ENCODE data around the gene MRAP.

MRAP gene

GRCh38 chr21:32353002-32353711 lies 54.5 kb downstream of the MRAP start:
- TF ChIP-seq ZNF621 (tag by site-specific recombination; IDR thresholded peaks at IDR 0.05) (no peak), ZFP37 (tag by site-specific recombination; IDR thresholded peaks at IDR 0.05) (no peak), ZNF513 (tag by site-specific recombination; IDR thresholded peaks at IDR 0.05) (no peak), ZBTB21 (tag by site-specific recombination; IDR thresholded peaks at IDR 0.05) (no peak), KLF16 (tag by site-specific recombination; IDR thresholded peaks at IDR 0.05) (no peak), ZNF48 (tag by site-specific recombination; IDR thresholded peaks at IDR 0.05) (no peak), ZNF274 (IDR thresholded peaks at IDR 0.05; ENCODE audit: low read length) (no peak), ZNF274 (tag by site-specific recombination; IDR thresholded peaks at IDR 0.05; ENCODE audit: borderline replicate concordance) (no peak)
- H3K9me3 ChIP-seq (ENCODE audit: control insufficient read depth, insufficient read depth, low read depth, low read length): no peaks in the 10 kb centered on the region
- no peaks in the 10 kb centered on the region for H3K4me1 ChIP-seq (ENCODE audit: control insufficient read depth, insufficient read depth, low read length)
- ChIA-PET POLR2A (no interaction called here), CTCF (no interaction called here)
- no peak overlapping the region for H3K27ac ChIP-seq (ENCODE audit: extremely low read depth, low read depth, low read length)
- peaks cover 56 to 99% of the 10 kb centered on the region in 2 experiments for H3K36me3 ChIP-seq (ENCODE audit: control insufficient read depth in 2 of 2, insufficient read depth in 1 of 2, low read length in 2 of 2)
- H3K4me3 ChIP-seq (ENCODE audit: low read depth, low read length): no peak overlapping the region

DNA sequence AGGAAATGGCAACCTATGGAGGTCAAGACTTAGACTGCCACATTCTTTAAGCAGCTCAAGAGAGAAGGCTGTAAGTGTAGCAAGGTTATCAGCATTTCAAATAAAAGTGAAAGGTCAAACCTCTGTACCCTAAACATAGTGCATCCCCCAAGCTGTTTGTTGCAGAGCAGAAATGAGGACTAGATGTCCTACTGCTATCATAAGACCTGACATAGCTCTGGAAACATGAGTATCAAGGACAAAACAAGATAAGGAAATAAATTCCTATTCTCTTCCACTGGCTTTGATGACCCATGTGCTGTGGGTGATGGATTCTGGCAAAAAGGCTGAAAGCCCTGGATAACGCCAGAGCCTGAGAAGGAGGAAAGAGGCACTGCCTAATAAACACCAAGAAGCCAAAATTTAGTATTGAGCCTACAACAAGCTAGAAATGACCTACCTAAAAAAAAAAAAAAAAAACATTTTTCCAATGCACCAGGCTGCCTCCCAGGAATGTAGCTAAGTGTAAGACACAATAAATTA lies 58.3 kb downstream of the MRAP start:
- H3K4me1 ChIP-seq (ENCODE audit: control insufficient read depth, insufficient read depth, low read length): no peaks in the 10 kb centered on the region
- H3K4me3 ChIP-seq (ENCODE audit: low read depth, low read length): no peak overlapping the region
- ChIA-PET CTCF (interaction anchor here (0.7 to 1.0 kb wide), 2 partner anchors 10 to 31 kb away, joined by 3 read pairs; no protein-coding TSS in a partner anchor), POLR2A (interaction anchor here (0.6 kb wide), 1 partner anchor 78 kb away, joined by 7 read pairs; the partner anchor contains the start of gene MIS18A)
- H3K36me3 ChIP-seq (ENCODE audit: control insufficient read depth in 2 of 2, insufficient read depth in 1 of 2, low read length in 2 of 2): peaks cover 54 to 99% of the 10 kb centered on the region in 2 experiments
- no peak overlapping the region for H3K27ac ChIP-seq (ENCODE audit: extremely low read depth, low read depth, low read length)
- H3K9me3 ChIP-seq (ENCODE audit: control insufficient read depth, insufficient read depth, low read depth, low read length): no peaks in the 10 kb centered on the region
- TF ChIP-seq, protein P1, sequence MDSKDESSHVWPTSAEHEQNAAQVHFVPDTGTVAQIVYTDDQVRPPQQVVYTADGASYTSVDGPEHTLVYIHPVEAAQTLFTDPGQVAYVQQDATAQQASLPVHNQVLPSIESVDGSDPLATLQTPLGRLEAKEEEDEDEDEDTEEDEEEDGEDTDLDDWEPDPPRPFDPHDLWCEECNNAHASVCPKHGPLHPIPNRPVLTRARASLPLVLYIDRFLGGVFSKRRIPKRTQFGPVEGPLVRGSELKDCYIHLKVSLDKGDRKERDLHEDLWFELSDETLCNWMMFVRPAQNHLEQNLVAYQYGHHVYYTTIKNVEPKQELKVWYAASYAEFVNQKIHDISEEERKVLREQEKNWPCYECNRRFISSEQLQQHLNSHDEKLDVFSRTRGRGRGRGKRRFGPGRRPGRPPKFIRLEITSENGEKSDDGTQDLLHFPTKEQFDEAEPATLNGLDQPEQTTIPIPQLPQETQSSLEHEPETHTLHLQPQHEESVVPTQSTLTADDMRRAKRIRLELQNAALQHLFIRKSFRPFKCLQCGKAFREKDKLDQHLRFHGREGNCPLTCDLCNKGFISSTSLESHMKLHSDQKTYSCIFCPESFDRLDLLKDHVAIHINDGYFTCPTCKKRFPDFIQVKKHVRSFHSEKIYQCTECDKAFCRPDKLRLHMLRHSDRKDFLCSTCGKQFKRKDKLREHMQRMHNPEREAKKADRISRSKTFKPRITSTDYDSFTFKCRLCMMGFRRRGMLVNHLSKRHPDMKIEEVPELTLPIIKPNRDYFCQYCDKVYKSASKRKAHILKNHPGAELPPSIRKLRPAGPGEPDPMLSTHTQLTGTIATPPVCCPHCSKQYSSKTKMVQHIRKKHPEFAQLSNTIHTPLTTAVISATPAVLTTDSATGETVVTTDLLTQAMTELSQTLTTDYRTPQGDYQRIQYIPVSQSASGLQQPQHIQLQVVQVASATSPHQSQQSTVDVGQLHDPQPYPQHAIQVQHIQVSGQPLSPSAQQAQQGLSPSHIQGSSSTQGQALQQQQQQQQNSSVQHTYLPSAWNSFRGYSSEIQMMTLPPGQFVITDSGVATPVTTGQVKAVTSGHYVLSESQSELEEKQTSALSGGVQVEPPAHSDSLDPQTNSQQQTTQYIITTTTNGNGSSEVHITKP (tag by site-specific recombination; IDR thresholded peaks at IDR 0.05): no peak
- TF ChIP-seq HIC1 (tag by site-specific recombination; IDR thresholded peaks at IDR 0.05) (no peak), PRDM2 (tag by site-specific recombination; IDR thresholded peaks at IDR 0.05; ENCODE audit: borderline replicate concordance) (no peak), GLI2 (tag by site-specific recombination; IDR thresholded peaks at IDR 0.05; ENCODE audit: borderline replicate concordance, low read depth) (no peak), ZNF19 (tag by site-specific recombination; IDR thresholded peaks at IDR 0.05; ENCODE audit: low read depth) (no peak), ZNF341 (tag by site-specific recombination; IDR thresholded peaks at IDR 0.05; ENCODE audit: low read depth) (no peak), ZNF48 (tag by site-specific recombination; IDR thresholded peaks at IDR 0.05) (no peak), YY2 (tag by site-specific recombination; IDR thresholded peaks at IDR 0.05) (no peak), ZNF132 (tag by site-specific recombination; IDR thresholded peaks at IDR 0.05; ENCODE audit: borderline replicate concordance) (no peak), ZNF843 (tag by site-specific recombination; IDR thresholded peaks at IDR 0.05) (no peak), ZIC2 (tag by site-specific recombination; IDR thresholded peaks at IDR 0.05) (no peak)
- TF ChIP-seq, protein P2, sequence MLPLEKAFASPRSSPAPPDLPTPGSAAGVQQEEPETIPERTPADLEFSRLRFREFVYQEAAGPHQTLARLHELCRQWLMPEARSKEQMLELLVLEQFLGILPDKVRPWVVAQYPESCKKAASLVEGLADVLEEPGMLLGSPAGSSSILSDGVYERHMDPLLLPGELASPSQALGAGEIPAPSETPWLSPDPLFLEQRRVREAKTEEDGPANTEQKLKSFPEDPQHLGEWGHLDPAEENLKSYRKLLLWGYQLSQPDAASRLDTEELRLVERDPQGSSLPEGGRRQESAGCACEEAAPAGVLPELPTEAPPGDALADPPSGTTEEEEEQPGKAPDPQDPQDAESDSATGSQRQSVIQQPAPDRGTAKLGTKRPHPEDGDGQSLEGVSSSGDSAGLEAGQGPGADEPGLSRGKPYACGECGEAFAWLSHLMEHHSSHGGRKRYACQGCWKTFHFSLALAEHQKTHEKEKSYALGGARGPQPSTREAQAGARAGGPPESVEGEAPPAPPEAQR (tag by site-specific recombination; IDR thresholded peaks at IDR 0.05): no peak

Data from HEK293 (cell line).